ENCODE measurements around the gene DOCK8. TPM values are rescaled to one million over a fixed set of nuclear protein-coding genes. Genes with fewer than 3 reads are reported as not detected.

DOCK8 gene
- total and polyA plus RNA-seq, 2 experiments from 2014 or later: not detected

GRCh38 chr9:441126-441525 lies 226.5 kb downstream of the DOCK8 start:
- no peaks in the 10 kb centered on the region for H4K20me1 ChIP-seq (ENCODE audit: insufficient read depth)
- H3K79me2 ChIP-seq (ENCODE audit: insufficient read depth): no peaks in the 10 kb centered on the region
- H3K9ac ChIP-seq: no peak overlapping the region
- no peak overlapping the region for H2AFZ ChIP-seq
- H3K4me2 ChIP-seq (ENCODE audit: unreplicated experiment): no peak overlapping the region
- H3K4me3 ChIP-seq: no peak overlapping the region
- no peaks in the 10 kb centered on the region for H3K9me2 ChIP-seq (ENCODE audit: insufficient read depth)
- no peak for TF ChIP-seq EZH2phosphoT487 (IDR thresholded peaks at IDR 0.05; ENCODE audit: insufficient read depth, low read depth)
- TF ChIP-seq EZH2 (IDR thresholded peaks at IDR 0.05; ENCODE audit: insufficient read depth, poor library complexity, severe bottlenecking): no peak
- H3K36me3 ChIP-seq (ENCODE audit: low read depth): no peaks in the 10 kb centered on the region
- peaks cover 19% of the 10 kb centered on the region for H3F3A ChIP-seq (ENCODE audit: insufficient read depth)
- no peak for DNase-seq
- in situ Hi-C loops (cut with MboI): no loop called here
- no peak overlapping the region for H3K27ac ChIP-seq
- H3K27me3 ChIP-seq (replicated peaks; ENCODE audit: insufficient read depth): no peaks in the 10 kb centered on the region
- H3K9me3 ChIP-seq (ENCODE audit: low read depth): no peaks in the 10 kb centered on the region
- 45 to 58% methylated on average over 7 of the region's 7 CpGs for WGBS, 2 experiments (ENCODE audit: low coverage in 1 of 2, low lambda C conversion rate in 2 of 2, missing lambda C conversion rate in 2 of 2)
- peaks cover 26% of the 10 kb centered on the region for H3K4me1 ChIP-seq (ENCODE audit: insufficient read depth)

DNA sequence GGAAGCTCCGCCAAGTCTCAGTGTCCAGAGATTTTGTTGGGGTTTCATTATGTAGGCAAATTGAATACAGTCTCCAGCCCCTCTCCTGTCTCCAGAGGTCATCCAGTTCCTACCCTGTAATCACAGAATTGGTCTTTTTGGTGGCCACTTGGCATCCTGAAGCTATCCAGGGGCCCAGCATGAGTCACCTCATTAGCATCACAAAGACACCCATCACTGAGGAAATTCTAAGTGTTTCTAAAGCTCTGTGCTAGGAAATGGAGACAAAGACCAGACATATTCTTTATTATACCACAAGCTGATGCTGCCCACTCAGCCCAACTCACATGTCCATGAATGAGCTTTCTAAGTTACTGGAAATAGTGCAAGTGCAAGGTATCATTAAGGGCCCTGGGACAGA lies 229.9 kb downstream of the DOCK8 start:
- in situ Hi-C loops (cut with MboI): no loop called here
- no peak overlapping the region for H2AFZ ChIP-seq
- H3K9me3 ChIP-seq (ENCODE audit: low read depth): no peaks in the 10 kb centered on the region
- H3K36me3 ChIP-seq (ENCODE audit: low read depth): no peaks in the 10 kb centered on the region
- WGBS, 2 experiments (ENCODE audit: low coverage in 1 of 2, low lambda C conversion rate in 2 of 2, missing lambda C conversion rate in 2 of 2): 42 to 81% methylated on average over 1 of the region's 1 CpG
- H3F3A ChIP-seq (ENCODE audit: insufficient read depth): no peaks in the 10 kb centered on the region
- no peaks in the 10 kb centered on the region for H3K9me2 ChIP-seq (ENCODE audit: insufficient read depth)
- TF ChIP-seq EZH2phosphoT487 (IDR thresholded peaks at IDR 0.05; ENCODE audit: insufficient read depth, low read depth) (no peak), EZH2 (IDR thresholded peaks at IDR 0.05; ENCODE audit: insufficient read depth, poor library complexity, severe bottlenecking) (no peak)
- H3K4me1 ChIP-seq (ENCODE audit: insufficient read depth): no peaks in the 10 kb centered on the region; the same call in 1 of the 2 replicates
- no peaks in the 10 kb centered on the region for H3K27me3 ChIP-seq (replicated peaks; ENCODE audit: insufficient read depth)
- H4K20me1 ChIP-seq (ENCODE audit: insufficient read depth): no peaks in the 10 kb centered on the region
- no peak for DNase-seq
- no peak overlapping the region for H3K4me2 ChIP-seq (ENCODE audit: unreplicated experiment)
- no peak overlapping the region for H3K4me3 ChIP-seq
- no peaks in the 10 kb centered on the region for H3K79me2 ChIP-seq (ENCODE audit: insufficient read depth)
- no peak overlapping the region for H3K27ac ChIP-seq
- H3K9ac ChIP-seq: no peak overlapping the region

DNA sequence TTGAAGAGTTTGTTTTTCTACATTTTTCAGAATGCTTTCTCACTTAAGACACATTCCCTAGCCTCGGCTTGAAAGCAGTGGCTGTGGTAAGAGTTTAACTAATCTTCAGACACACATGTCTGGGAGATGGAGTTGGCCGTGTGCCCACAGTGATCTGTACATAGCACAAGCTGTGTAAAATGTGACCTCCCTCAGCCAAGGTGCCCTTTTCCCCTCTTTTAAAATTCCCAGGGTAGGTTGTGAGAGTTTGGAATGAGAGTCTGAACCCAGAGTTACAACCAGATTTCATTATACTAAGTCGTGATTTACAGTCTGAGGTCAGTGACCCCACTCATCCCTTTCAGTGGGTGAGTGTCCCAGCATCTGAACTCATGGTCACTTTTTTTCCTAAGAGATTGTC lies 230.4 kb downstream of the DOCK8 start:
- Histone ChIP-seq H3K9me3 (ENCODE audit: low read depth) (no peaks in the 10 kb centered on the region), H3K9me2 (ENCODE audit: insufficient read depth) (no peaks in the 10 kb centered on the region), H3K79me2 (ENCODE audit: insufficient read depth) (no peaks in the 10 kb centered on the region), H3K36me3 (ENCODE audit: low read depth) (no peaks in the 10 kb centered on the region), H3K4me1 (ENCODE audit: insufficient read depth) (no peaks in the 10 kb centered on the region), H3K27me3 (replicated peaks; ENCODE audit: insufficient read depth) (no peaks in the 10 kb centered on the region), H4K20me1 (ENCODE audit: insufficient read depth) (no peaks in the 10 kb centered on the region), H3K27ac (no peak overlapping the region), H3F3A (ENCODE audit: insufficient read depth) (no peaks in the 10 kb centered on the region), H3K9ac (no peak overlapping the region), H3K4me3 (no peak overlapping the region), H3K4me2 (ENCODE audit: unreplicated experiment) (no peak overlapping the region), H2AFZ (no peak overlapping the region)
- 18 to 22% methylated on average over 3 of the region's 3 CpGs for WGBS, 2 experiments (ENCODE audit: low coverage in 1 of 2, low lambda C conversion rate in 2 of 2, missing lambda C conversion rate in 2 of 2)
- TF ChIP-seq EZH2phosphoT487 (IDR thresholded peaks at IDR 0.05; ENCODE audit: insufficient read depth, low read depth): no peak
- no peak for TF ChIP-seq EZH2 (IDR thresholded peaks at IDR 0.05; ENCODE audit: insufficient read depth, poor library complexity, severe bottlenecking)
- no peak for DNase-seq
- in situ Hi-C loops (cut with MboI): no loop called here

DNA sequence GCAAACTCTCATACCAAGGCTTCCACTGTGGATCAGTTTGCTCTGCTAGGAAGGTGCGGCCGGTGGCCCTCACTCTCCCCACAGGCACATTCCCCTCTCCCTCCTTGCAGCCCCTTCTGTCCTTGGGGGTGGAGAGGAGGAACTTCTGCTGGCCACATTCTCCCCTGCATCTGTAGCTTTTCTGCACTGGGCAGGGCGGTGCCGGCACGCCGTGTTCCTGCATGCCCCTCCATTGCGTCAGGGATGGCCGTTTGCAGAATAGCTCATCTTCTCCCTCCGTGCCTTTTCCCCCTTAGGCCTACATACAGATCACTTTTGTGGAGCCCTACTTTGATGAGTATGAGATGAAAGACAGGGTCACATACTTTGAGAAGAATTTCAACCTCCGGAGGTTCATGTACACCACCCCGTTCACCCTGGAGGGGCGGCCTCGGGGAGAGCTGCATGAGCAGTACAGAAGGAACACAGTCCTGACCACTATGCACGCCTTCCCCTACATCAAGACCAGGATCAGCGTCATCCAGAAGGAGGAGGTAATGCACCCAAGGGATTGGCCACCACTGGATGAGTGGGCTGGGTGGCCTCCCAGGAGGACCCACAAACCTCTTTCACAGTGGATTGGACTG lies 231.5 kb downstream of the DOCK8 start:
- in situ Hi-C loops (cut with MboI): no loop called here
- Histone ChIP-seq H3K4me1 (ENCODE audit: insufficient read depth) (no peaks in the 10 kb centered on the region), H3F3A (ENCODE audit: insufficient read depth) (no peaks in the 10 kb centered on the region), H3K9ac (no peak overlapping the region), H4K20me1 (ENCODE audit: insufficient read depth) (no peaks in the 10 kb centered on the region), H3K4me3 (no peak overlapping the region), H3K36me3 (ENCODE audit: low read depth) (no peaks in the 10 kb centered on the region), H3K9me3 (ENCODE audit: low read depth) (no peaks in the 10 kb centered on the region), H3K79me2 (ENCODE audit: insufficient read depth) (no peaks in the 10 kb centered on the region), H3K4me2 (ENCODE audit: unreplicated experiment) (no peak overlapping the region), H3K9me2 (ENCODE audit: insufficient read depth) (no peaks in the 10 kb centered on the region), H3K27ac (no peak overlapping the region), H3K27me3 (replicated peaks; ENCODE audit: insufficient read depth) (no peaks in the 10 kb centered on the region), H2AFZ (no peak overlapping the region)
- WGBS, 2 experiments (ENCODE audit: low coverage in 1 of 2, low lambda C conversion rate in 2 of 2, missing lambda C conversion rate in 2 of 2): 73 to 78% methylated on average over 15 of the region's 15 CpGs
- TF ChIP-seq EZH2 (IDR thresholded peaks at IDR 0.05; ENCODE audit: insufficient read depth, poor library complexity, severe bottlenecking): no peak
- TF ChIP-seq EZH2phosphoT487 (IDR thresholded peaks at IDR 0.05; ENCODE audit: insufficient read depth, low read depth): no peak
- DNase-seq: no peak

Measured in GM23248 (cell line).